Choroid plexus epithelial cell (primary cell): ENCODE measurements around the gene SUPV3L1.

Experiments used
- DNase-seq: peaks from one replicate; pipeline ENCODE4 v3.0.0-alpha.2; 2010; ENCODE audit warnings: low read depth
- H3K4me3 ChIP-seq: 2 replicates; pipeline ENCODE4 v1.5.1; 2011; ENCODE audit warnings: low read depth, mild to moderate bottlenecking, control low read depth, low read length, moderate library complexity
- CTCF ChIP-seq: conservative IDR thresholded peaks from 2 replicates; pipeline ENCODE4 v1.5.1; 2011; ENCODE audit warnings: low read depth, mild to moderate bottlenecking, control low read depth, inconsistent platforms, low read length, moderate library complexity

The SUPV3L1 gene

GRCh38 chr10:69176823-69177222, 3.2 kb upstream of the SUPV3L1 start:
- no peak for TF ChIP-seq CTCF
- DNase-seq = no peak
- no peak overlapping the region for H3K4me3 ChIP-seq

GRCh38 chr10:69179089-69179742, 818 bp upstream of the SUPV3L1 start:
- no peak for TF ChIP-seq CTCF
- no peak for DNase-seq
- H3K4me3 ChIP-seq = peak overlapping the region; percentile 99

GRCh38 chr10:69180525-69181204, 631 bp downstream of the SUPV3L1 start:
- peak; percentile 32 for DNase-seq
- peak overlapping the region; percentile 99 for H3K4me3 ChIP-seq
- no peak for TF ChIP-seq CTCF

- TF ChIP-seq CTCF = no peak
- H3K4me3 ChIP-seq = peak overlapping the region; percentile 99
- no peak for DNase-seq
These were observed 1.4 kb downstream of the SUPV3L1 start for GRCh38 chr10:69181433-69181832.

GRCh38 chr10:69182005-69182404, 2.0 kb downstream of the SUPV3L1 start:
- H3K4me3 ChIP-seq = no peak overlapping the region
- no peak for DNase-seq
- no peak for TF ChIP-seq CTCF

- TF ChIP-seq CTCF = no peak
- no peak overlapping the region for H3K4me3 ChIP-seq
- DNase-seq = no peak
These were observed 6.5 kb downstream of the SUPV3L1 start for GRCh38 chr10:69186524-69186923.

- no peak for TF ChIP-seq CTCF
- DNase-seq = peak; percentile 76
- H3K4me3 ChIP-seq = no peak overlapping the region
These were observed 21.0 kb downstream of the SUPV3L1 start for GRCh38 chr10:69201045-69201444.
